HepG2 (cell line): ENCODE results near the gene TOR1A. TPM values are rescaled to one million over a fixed set of nuclear protein-coding genes. Genes with fewer than 3 reads are reported as not detected.

Source experiments
- ATAC-seq: fragments of 200-7000 bp; cut with Tn5 transposase; 3 replicates; pipeline ENCODE4 v1.9.1; 2020; ENCODE audit warnings: mild to moderate bottlenecking, moderate library complexity
- BruUV-seq: library from RNA; stranded (reverse); fragments of 400-500 nt; replicated peaks from 2 replicates; lab custom pipeline; 2021; lab: Mats Ljungman, UMichigan
- CTCF ChIA-PET: fragments of 300-600 bp; formaldehyde crosslinking; extraction: SDS; loops from one replicate; lab custom pipeline; 2021; ENCODE audit warnings: low total read pairs, inconsistent platforms, low intra/inter-chr PET ratio; lab: Yijun Ruan, JAX
- POLR2A ChIA-PET: fragments of 350-600 bp; sonication (Branson Sonifier 250); formaldehyde crosslinking; loops from one replicate; lab custom pipeline; 2020; ENCODE audit warnings: antibody characterized with exemption, inconsistent platforms; lab: Yijun Ruan, JAX
- DNase-seq: peaks from one replicate; pipeline ENCODE4 v3.0.0-alpha.2; 2015; ENCODE audit warnings: low spot score
- FAIRE-seq: peaks from 3 replicates; lab custom pipeline; 2011; peaks lifted over from hg19 to GRCh38; lab: Jason Lieb, UNC
- H2AFZ ChIP-seq: one replicate; pipeline ENCODE4 v1.6.1; 2011; ENCODE audit warnings: low read length, inconsistent platforms
- H3K27ac ChIP-seq: fragments of 300-600 bp; 3 replicates; pipeline ENCODE4 v1.8.0; 2011; ENCODE audit warnings: mixed run types, mild to moderate bottlenecking, mixed read lengths, low read length, inconsistent platforms; ENCODE audit not compliant: insufficient read depth; ENCODE audit errors: extremely low read length
- H3K27me3 ChIP-seq, 2 experiments: fragments of 200-600 bp in 1 of 2; 2 replicates in 1 of 2; 3 replicates in 1 of 2; pipeline versions ENCODE4 v1.6.0 to v1.8.0; 2011; ENCODE audit warnings: low read length in 2 of 2, mild to moderate bottlenecking in 2 of 2, moderate library complexity in 2 of 2, inconsistent platforms in 1 of 2; ENCODE audit not compliant: insufficient read depth in 2 of 2, control insufficient read depth in 1 of 2
- H3K36me3 ChIP-seq, 2 experiments: fragments of 200-600 bp in 1 of 2; replicated peaks in 1 of 2; 2 replicates in 1 of 2; 3 replicates in 1 of 2; pipeline versions ENCODE4 v1.5.1 to v1.8.0; 2011; ENCODE audit warnings: low read length in 2 of 2, inconsistent platforms in 1 of 2; ENCODE audit not compliant: insufficient read depth in 2 of 2, control insufficient read depth in 1 of 2
- H3K4me1 ChIP-seq: 2 replicates; pipeline ENCODE4 v1.5.1; 2012; ENCODE audit warnings: low read length, inconsistent platforms; ENCODE audit not compliant: insufficient read depth
- H3K4me2 ChIP-seq: 2 replicates; pipeline ENCODE4 v1.6.0; 2011; ENCODE audit warnings: low read depth, low read length, inconsistent platforms
- H3K4me3 ChIP-seq, 3 experiments: fragments of 200-600 bp in 1 of 3; sonication (generic), shearing (Covaris generic) in 1 of 3; replicated peaks in 1 of 3; 2 replicates each; pipeline ENCODE4 v1.5.1; 2011 to 2016; ENCODE audit warnings: low read length in 3 of 3, inconsistent platforms in 2 of 3, low read depth in 2 of 3, mild to moderate bottlenecking in 2 of 3, control low read depth in 1 of 3, mixed read lengths in 1 of 3; ENCODE audit not compliant: insufficient read depth in 1 of 3
- H3K79me2 ChIP-seq: one replicate; pipeline ENCODE4 v1.6.1; 2011; ENCODE audit warnings: low read length, inconsistent platforms; ENCODE audit not compliant: insufficient read depth
- H3K9ac ChIP-seq: 2 replicates; pipeline ENCODE4 v1.6.0; 2011; ENCODE audit warnings: mild to moderate bottlenecking, low read depth, low read length, inconsistent platforms; ENCODE audit not compliant: insufficient read depth
- H3K9me3 ChIP-seq: 2 replicates; pipeline ENCODE4 v1.5.1; 2012; ENCODE audit warnings: mild to moderate bottlenecking, low read length
- H4K20me1 ChIP-seq: 2 replicates; pipeline ENCODE4 v1.6.0; 2011; ENCODE audit warnings: inconsistent platforms, mild to moderate bottlenecking, low read length, moderate library complexity; ENCODE audit not compliant: insufficient read depth
- CHD2 ChIP-seq: IDR thresholded peaks from 2 replicates; pipeline ENCODE4 v1.6.1; 2011; ENCODE audit warnings: low read depth, low read length, improper control_type of control experiment
- DBP ChIP-seq: sonication (generic); formaldehyde crosslinking; IDR thresholded peaks from 2 replicates; pipeline ENCODE4 v1.4.0; 2020; ENCODE audit warnings: missing genetic modification reagents; ENCODE audit errors: not compliant biosample characterization
- NCOR1 ChIP-seq: fragments of 200-600 bp; sonication (generic); IDR thresholded peaks from 2 replicates; pipeline ENCODE4 v1.7.0; 2017; ENCODE audit warnings: antibody characterized with exemption, low read length, borderline replicate concordance
- PHF5A ChIP-seq: IDR thresholded peaks from one replicate; pipeline ENCODE4 v1.6.1; 2018; ENCODE audit warnings: low read depth, missing genetic modification reagents; ENCODE audit not compliant: unreplicated experiment
- RNF2 ChIP-seq: fragments of 450-650 bp; conservative IDR thresholded peaks from 2 replicates; pipeline ENCODE4 v1.6.1; 2016; ENCODE audit warnings: low read depth
- SETDB1 ChIP-seq: sonication (generic); formaldehyde crosslinking; IDR thresholded peaks from 2 replicates; pipeline ENCODE4 v1.5.1; 2020; ENCODE audit warnings: missing genetic modification reagents, mild to moderate bottlenecking, borderline replicate concordance
- SRY ChIP-seq: sonication (generic); formaldehyde crosslinking; IDR thresholded peaks from 2 replicates; pipeline ENCODE4 v1.8.0; 2022; ENCODE audit warnings: mild to moderate bottlenecking, missing genetic modification reagents
- ZBTB40 ChIP-seq, 2 experiments: fragments of 450-650 bp in 1 of 2; sonication (generic) in 1 of 2; formaldehyde crosslinking in 1 of 2; IDR thresholded peaks; 2 replicates each; pipeline versions ENCODE4 v1.6.1 to v1.8.0; 2016 to 2022; ENCODE audit warnings: antibody characterized with exemption in 1 of 2, mild to moderate bottlenecking in 1 of 2, missing genetic modification reagents in 1 of 2
- ZNF180 ChIP-seq: sonication (generic); formaldehyde crosslinking; IDR thresholded peaks from 2 replicates; pipeline ENCODE4 v1.4.0; 2020; ENCODE audit warnings: low read depth, missing genetic modification reagents, borderline replicate concordance
- ZNF326 ChIP-seq: sonication (generic); formaldehyde crosslinking; IDR thresholded peaks from 2 replicates; pipeline ENCODE4 v1.4.0; 2020; ENCODE audit warnings: missing genetic modification reagents, borderline replicate concordance
- WGBS: methylation state at CpG from one replicate; pipeline ENCODE4 v1.1.6; 2017; ENCODE audit warnings: low lambda C conversion rate; 5-methylcytosine and 5-hydroxymethylcytosine counted together
- in situ Hi-C: cut with HindIII; loops from 2 replicates; pipeline ENCODE4 v1.10.0; 2017; ENCODE audit warnings: low pct_unique_long_range_greater_than_20kb; ENCODE audit not compliant: extremely low pct_ligation_motif_present
- intact Hi-C: fragments of 100-400 bp; cut with micrococcal nuclease; formaldehyde crosslinking; loops from one replicate; pipeline ENCODE4 v1.10.0; 2022; ENCODE audit not compliant: unreplicated experiment
- polyA plus RNA-seq, 8 experiments: library from polyadenylated mRNA; depleted of rRNA in 3 of 8; stranded (reverse) in 7 of 8; unstranded in 1 of 8; fragments of >200 nt; fragmentation: Illumina TruSeq in 4 of 8; extraction: Trizol in 4 of 8; gene quantifications; 2 replicates each; pipeline versions ENCODE4 v1.2.1 to v1.2.3, GENCODE V29; 2011 to 2016; ENCODE audit warnings: low read depth in 4 of 8, missing spikeins in 1 of 8, mixed read lengths in 1 of 8; ENCODE audit not compliant: insufficient read depth in 1 of 8
- total RNA-seq, 5 experiments: library from RNA; depleted of rRNA; stranded (reverse); fragments of >200 nt; fragmentation: Illumina TruSeq; extraction: Trizol; gene quantifications; 2 replicates each; pipeline ENCODE4 v1.2.3, GENCODE V29; 2016; ENCODE audit warnings: low read depth in 1 of 5

Gene TOR1A
- total and polyA plus RNA-seq, 2 of the 13 experiments (the other 11 are each of a cell fraction or from before 2014, with no cell fraction given) = 31.6 to 41.4 TPM

GRCh38 chr9:129863059-129863690, 39.2 kb upstream of the TOR1A start:
- Histone ChIP-seq H3K4me3 (no peak overlapping the region), H3K36me3 (peaks cover 5 to 10% of the 10 kb centered on the region in 2 experiments; a peak in 2 of 5 replicates), H3K79me2 (no peaks in the 10 kb centered on the region), H3K27me3 (no peaks in the 10 kb centered on the region), H3K27ac (no peak overlapping the region), H4K20me1 (no peaks in the 10 kb centered on the region), H3K9ac (no peak overlapping the region), H3K4me1 (no peaks in the 10 kb centered on the region), H3K9me3 (no peaks in the 10 kb centered on the region), H3K4me2 (no peak overlapping the region), H2AFZ (no peak overlapping the region)
- no peak for FAIRE-seq
- ATAC-seq = no peak
- intact Hi-C loops (no loop called here), in situ Hi-C loops (no loop called here)
- BruUV-seq = no TSS peak
- ChIA-PET POLR2A (no interaction called here), CTCF (no interaction called here)
- DNase-seq = no peak
- WGBS = 92% methylated on average over 14 of the region's 14 CpGs
- TF ChIP-seq ZNF180 (CRISPR knock-in tag) (no peak), ZBTB40 (IDR thresholded peaks at IDR 0.05) (no peak), ZBTB40 (CRISPR knock-in tag; IDR thresholded peaks at IDR 0.05) (no peak), ZNF326 (no peak), SRY (CRISPR knock-in tag) (no peak), PHF5A (CRISPR knock-in tag) (no peak), CHD2 (no peak), RNF2 (no peak), DBP (no peak), NCOR1 (no peak), SETDB1 (no peak)
